Esophagus mucosa (tissue), 1 donor: ENCODE data around the gene MIEF2. TPM values are rescaled to one million over a fixed set of nuclear protein-coding genes. Genes with fewer than 3 reads are reported as not detected.

Experiments used
- ATAC-seq: fragments of 200-7000 bp; cut with Tn5 transposase; one replicate; pipeline ENCODE4 v1.9.1; 2020
- total RNA-seq: library from RNA; stranded (reverse); gene quantifications from one replicate; pipeline ENCODE4 v1.2.4, GENCODE V29; 2023
- donor health status: DM: yes; HTN: yes; CAD: no.

The MIEF2 gene
- total RNA-seq, 1 donor from 2014 or later, result 6.3 TPM

- peak; percentile 86 for ATAC-seq
These were observed 24.7 kb upstream of the MIEF2 start for GRCh38 chr17:18235743-18236256.

GRCh38 chr17:18236494-18236893 is 24.0 kb upstream of the MIEF2 start:
- ATAC-seq, result no peak

- ATAC-seq, result no peak
These were observed 23.0 kb upstream of the MIEF2 start for GRCh38 chr17:18237461-18237860.

- no peak for ATAC-seq
These were observed 22.2 kb upstream of the MIEF2 start for GRCh38 chr17:18238299-18238698.

GRCh38 chr17:18240449-18240848 is 20.0 kb upstream of the MIEF2 start:
- ATAC-seq, result no peak

- no peak for ATAC-seq
These were observed 19.1 kb upstream of the MIEF2 start for GRCh38 chr17:18241229-18241871.

- no peak for ATAC-seq
These were observed 15.3 kb upstream of the MIEF2 start for GRCh38 chr17:18245038-18245776.

GRCh38 chr17:18246109-18246725 is 14.2 kb upstream of the MIEF2 start:
- no peak for ATAC-seq

- ATAC-seq, result peak; percentile 68
These were observed 13.4 kb upstream of the MIEF2 start for GRCh38 chr17:18246880-18247612.

- no peak for ATAC-seq
These were observed 12.9 kb upstream of the MIEF2 start for GRCh38 chr17:18247613-18248001.

GRCh38 chr17:18248300-18248731 is 12.1 kb upstream of the MIEF2 start:
- ATAC-seq, result peak; percentile 47

- ATAC-seq, result no peak
These were observed 11.7 kb upstream of the MIEF2 start for GRCh38 chr17:18248811-18249210.

GRCh38 chr17:18250259-18250658 is 10.2 kb upstream of the MIEF2 start:
- ATAC-seq, result peak; percentile 65

GRCh38 chr17:18250708-18251107 is 9.8 kb upstream of the MIEF2 start:
- ATAC-seq, result no peak

GRCh38 chr17:18251204-18251603 is 9.3 kb upstream of the MIEF2 start:
- ATAC-seq, result no peak

- no peak for ATAC-seq
These were observed 8.3 kb upstream of the MIEF2 start for GRCh38 chr17:18252160-18252559.

GRCh38 chr17:18253187-18253884 is 7.1 kb upstream of the MIEF2 start:
- ATAC-seq, result no peak

- ATAC-seq, result no peak
These were observed 6.3 kb upstream of the MIEF2 start for GRCh38 chr17:18253947-18254821.

- no peak for ATAC-seq
These were observed 5.4 kb upstream of the MIEF2 start for GRCh38 chr17:18254888-18255649.

- no peak for ATAC-seq
These were observed 4.1 kb upstream of the MIEF2 start for GRCh38 chr17:18256351-18256750.
